HepG2 (cell line): Measurements from ENCODE around the gene RPL31. TPM values are rescaled to one million over a fixed set of nuclear protein-coding genes. Genes with fewer than 3 reads are reported as not detected.

ENCODE experiments used
- ATAC-seq: fragments of 200-7000 bp; cut with Tn5 transposase; 3 replicates; pipeline ENCODE4 v1.9.1; 2020; ENCODE audit warnings: mild to moderate bottlenecking, moderate library complexity
- BruUV-seq: library from RNA; stranded (reverse); fragments of 400-500 nt; replicated peaks from 2 replicates; lab custom pipeline; 2021; lab: Mats Ljungman, UMichigan
- CTCF ChIA-PET: fragments of 300-600 bp; formaldehyde crosslinking; extraction: SDS; loops from one replicate; lab custom pipeline; 2021; ENCODE audit warnings: low total read pairs, inconsistent platforms, low intra/inter-chr PET ratio; lab: Yijun Ruan, JAX
- POLR2A ChIA-PET: fragments of 350-600 bp; sonication (Branson Sonifier 250); formaldehyde crosslinking; loops from one replicate; lab custom pipeline; 2020; ENCODE audit warnings: antibody characterized with exemption, inconsistent platforms; lab: Yijun Ruan, JAX
- DNase-seq: peaks from one replicate; pipeline ENCODE4 v3.0.0-alpha.2; 2015; ENCODE audit warnings: low spot score
- FAIRE-seq: peaks from 3 replicates; lab custom pipeline; 2011; peaks lifted over from hg19 to GRCh38; lab: Jason Lieb, UNC
- H2AFZ ChIP-seq: one replicate; pipeline ENCODE4 v1.6.1; 2011; ENCODE audit warnings: low read length, inconsistent platforms
- H3K27ac ChIP-seq: fragments of 300-600 bp; 3 replicates; pipeline ENCODE4 v1.8.0; 2011; ENCODE audit warnings: mixed run types, mild to moderate bottlenecking, mixed read lengths, low read length, inconsistent platforms; ENCODE audit not compliant: insufficient read depth; ENCODE audit errors: extremely low read length
- H3K27me3 ChIP-seq, 2 experiments: fragments of 200-600 bp in 1 of 2; 2 replicates in 1 of 2; 3 replicates in 1 of 2; pipeline versions ENCODE4 v1.6.0 to v1.8.0; 2011; ENCODE audit warnings: low read length in 2 of 2, mild to moderate bottlenecking in 2 of 2, moderate library complexity in 2 of 2, inconsistent platforms in 1 of 2; ENCODE audit not compliant: insufficient read depth in 2 of 2, control insufficient read depth in 1 of 2
- H3K36me3 ChIP-seq, 2 experiments: fragments of 200-600 bp in 1 of 2; replicated peaks in 1 of 2; 2 replicates in 1 of 2; 3 replicates in 1 of 2; pipeline versions ENCODE4 v1.5.1 to v1.8.0; 2011; ENCODE audit warnings: low read length in 2 of 2, inconsistent platforms in 1 of 2; ENCODE audit not compliant: insufficient read depth in 2 of 2, control insufficient read depth in 1 of 2
- H3K4me1 ChIP-seq: 2 replicates; pipeline ENCODE4 v1.5.1; 2012; ENCODE audit warnings: low read length, inconsistent platforms; ENCODE audit not compliant: insufficient read depth
- H3K4me2 ChIP-seq: 2 replicates; pipeline ENCODE4 v1.6.0; 2011; ENCODE audit warnings: low read depth, low read length, inconsistent platforms
- H3K4me3 ChIP-seq, 3 experiments: fragments of 200-600 bp in 1 of 3; sonication (generic), shearing (Covaris generic) in 1 of 3; replicated peaks in 1 of 3; 2 replicates each; pipeline ENCODE4 v1.5.1; 2011 to 2016; ENCODE audit warnings: low read length in 3 of 3, inconsistent platforms in 2 of 3, low read depth in 2 of 3, mild to moderate bottlenecking in 2 of 3, control low read depth in 1 of 3, mixed read lengths in 1 of 3; ENCODE audit not compliant: insufficient read depth in 1 of 3
- H3K79me2 ChIP-seq: one replicate; pipeline ENCODE4 v1.6.1; 2011; ENCODE audit warnings: low read length, inconsistent platforms; ENCODE audit not compliant: insufficient read depth
- H3K9ac ChIP-seq: 2 replicates; pipeline ENCODE4 v1.6.0; 2011; ENCODE audit warnings: mild to moderate bottlenecking, low read depth, low read length, inconsistent platforms; ENCODE audit not compliant: insufficient read depth
- H3K9me3 ChIP-seq: 2 replicates; pipeline ENCODE4 v1.5.1; 2012; ENCODE audit warnings: mild to moderate bottlenecking, low read length
- H4K20me1 ChIP-seq: 2 replicates; pipeline ENCODE4 v1.6.0; 2011; ENCODE audit warnings: inconsistent platforms, mild to moderate bottlenecking, low read length, moderate library complexity; ENCODE audit not compliant: insufficient read depth
- BCL3 ChIP-seq: sonication (generic); formaldehyde crosslinking; IDR thresholded peaks from 2 replicates; pipeline ENCODE4 v1.5.1; 2020; ENCODE audit warnings: mild to moderate bottlenecking, missing genetic modification reagents, moderate library complexity
- GFI1 ChIP-seq: sonication (generic); formaldehyde crosslinking; IDR thresholded peaks from 2 replicates; pipeline ENCODE4 v1.5.0; 2020; ENCODE audit warnings: missing genetic modification reagents, mild to moderate bottlenecking, borderline replicate concordance
- HIC2 ChIP-seq: sonication (generic); formaldehyde crosslinking; IDR thresholded peaks from 2 replicates; pipeline ENCODE4 v1.9.0; 2022; ENCODE audit warnings: low read depth, missing genetic modification reagents
- HNRNPLL ChIP-seq: fragments of 200-400 bp; formaldehyde crosslinking; IDR thresholded peaks from 2 replicates; pipeline ENCODE4 v1.6.1; 2017; ENCODE audit warnings: mild to moderate bottlenecking, low read depth, low read length; ENCODE audit not compliant: poor library complexity, severe bottlenecking
- IRF1 ChIP-seq: sonication (generic); formaldehyde crosslinking; IDR thresholded peaks from 2 replicates; pipeline ENCODE4 v1.4.0; 2020; ENCODE audit warnings: low read depth, mild to moderate bottlenecking, missing genetic modification reagents
- KDM5A ChIP-seq: fragments of 200-600 bp; sonication (generic); IDR thresholded peaks from 2 replicates; pipeline ENCODE4 v1.7.0; 2018; ENCODE audit warnings: antibody characterized with exemption, mild to moderate bottlenecking, low read length, borderline replicate concordance
- MED13 ChIP-seq: sonication (generic); formaldehyde crosslinking; IDR thresholded peaks from 2 replicates; pipeline ENCODE4 v1.5.0; 2020; ENCODE audit warnings: missing genetic modification reagents
- MIXL1 ChIP-seq: IDR thresholded peaks from 2 replicates; pipeline ENCODE4 v1.6.1; 2016
- MLLT10 ChIP-seq: sonication (generic); formaldehyde crosslinking; IDR thresholded peaks from 2 replicates; pipeline ENCODE4 v1.4.0; 2020; ENCODE audit warnings: missing genetic modification reagents
- NFYC ChIP-seq: IDR thresholded peaks from 2 replicates; pipeline ENCODE4 v1.6.1; 2016; ENCODE audit warnings: missing genetic modification reagents, missing compliant biosample characterization
- SALL2 ChIP-seq: sonication (generic); formaldehyde crosslinking; IDR thresholded peaks from 2 replicates; pipeline ENCODE4 v1.8.1; 2023; ENCODE audit warnings: mild to moderate bottlenecking, missing genetic modification reagents, inconsistent platforms
- ZBTB2 ChIP-seq: sonication (generic); formaldehyde crosslinking; IDR thresholded peaks from 2 replicates; pipeline ENCODE4 v1.8.0; 2022; ENCODE audit warnings: low read depth, missing genetic modification reagents
- ZBTB26 ChIP-seq: IDR thresholded peaks from 2 replicates; pipeline ENCODE4 v1.6.1; 2016; ENCODE audit warnings: missing compliant biosample characterization, missing genetic modification reagents, borderline replicate concordance
- ZIK1 ChIP-seq: sonication (generic); formaldehyde crosslinking; IDR thresholded peaks from 2 replicates; pipeline ENCODE4 v1.5.0; 2020; ENCODE audit warnings: mild to moderate bottlenecking, low read depth, missing genetic modification reagents, borderline replicate concordance
- ZNF367 ChIP-seq: sonication (generic); formaldehyde crosslinking; IDR thresholded peaks from 2 replicates; pipeline ENCODE4 v1.4.0; 2020; ENCODE audit warnings: missing genetic modification reagents, borderline replicate concordance
- ZNF552 ChIP-seq: sonication (generic); formaldehyde crosslinking; IDR thresholded peaks from 2 replicates; pipeline ENCODE4 v1.9.0; 2022; ENCODE audit warnings: missing genetic modification reagents, mild to moderate bottlenecking, borderline replicate concordance
- ZNF713 ChIP-seq: sonication (generic); formaldehyde crosslinking; IDR thresholded peaks from 2 replicates; pipeline ENCODE4 v1.4.0; 2020; ENCODE audit warnings: mild to moderate bottlenecking, missing genetic modification reagents
- WGBS: methylation state at CpG from one replicate; pipeline ENCODE4 v1.1.6; 2017; ENCODE audit warnings: low lambda C conversion rate; 5-methylcytosine and 5-hydroxymethylcytosine counted together
- in situ Hi-C: cut with HindIII; loops from 2 replicates; pipeline ENCODE4 v1.10.0; 2017; ENCODE audit warnings: low pct_unique_long_range_greater_than_20kb; ENCODE audit not compliant: extremely low pct_ligation_motif_present
- intact Hi-C: fragments of 100-400 bp; cut with micrococcal nuclease; formaldehyde crosslinking; loops from one replicate; pipeline ENCODE4 v1.10.0; 2022; ENCODE audit not compliant: unreplicated experiment
- polyA plus RNA-seq, 8 experiments: library from polyadenylated mRNA; depleted of rRNA in 3 of 8; stranded (reverse) in 7 of 8; unstranded in 1 of 8; fragments of >200 nt; fragmentation: Illumina TruSeq in 4 of 8; extraction: Trizol in 4 of 8; gene quantifications; 2 replicates each; pipeline versions ENCODE4 v1.2.1 to v1.2.3, GENCODE V29; 2011 to 2016; ENCODE audit warnings: low read depth in 4 of 8, missing spikeins in 1 of 8, mixed read lengths in 1 of 8; ENCODE audit not compliant: insufficient read depth in 1 of 8
- total RNA-seq, 5 experiments: library from RNA; depleted of rRNA; stranded (reverse); fragments of >200 nt; fragmentation: Illumina TruSeq; extraction: Trizol; gene quantifications; 2 replicates each; pipeline ENCODE4 v1.2.3, GENCODE V29; 2016; ENCODE audit warnings: low read depth in 1 of 5

RPL31 gene
- total and polyA plus RNA-seq, 2 of the 13 experiments (the other 11 are each of a cell fraction or from before 2014, with no cell fraction given), result 3,331 to 3,582 TPM

- H3K79me2 ChIP-seq, result no peaks in the 10 kb centered on the region
- in situ Hi-C loops (no loop called here), intact Hi-C loops (no loop called here)
- POLR2A ChIA-PET, result no interaction called here
- H3K36me3 ChIP-seq, result peaks cover 5 to 37% of the 10 kb centered on the region in 2 experiments
- H3K4me1 ChIP-seq, result no peaks in the 10 kb centered on the region
- TF ChIP-seq SALL2 (CRISPR knock-in tag) (no peak), ZIK1 (no peak), ZNF713 (CRISPR knock-in tag) (no peak), HNRNPLL (no peak), MLLT10 (CRISPR knock-in tag) (no peak), ZNF552 (no peak), IRF1 (CRISPR knock-in tag) (no peak), HIC2 (no peak), ZBTB26 (CRISPR knock-in tag) (no peak), BCL3 (no peak), MIXL1 (CRISPR knock-in tag) (no peak), GFI1 (CRISPR knock-in tag) (no peak), NFYC (CRISPR knock-in tag) (no peak), ZNF367 (CRISPR knock-in tag) (no peak), MED13 (CRISPR knock-in tag) (no peak), ZBTB2 (CRISPR knock-in tag) (no peak), KDM5A (no peak)
- no peak for DNase-seq
- H4K20me1 ChIP-seq, result no peaks in the 10 kb centered on the region
- FAIRE-seq, result no peak
- BruUV-seq, result no TSS peak
- H3K4me3 ChIP-seq, result no peak overlapping the region
- no peak overlapping the region for H3K27ac ChIP-seq
- no peaks in the 10 kb centered on the region for H3K9me3 ChIP-seq
- ATAC-seq, result no peak
- no peak overlapping the region for H2AFZ ChIP-seq
- no peaks in the 10 kb centered on the region for H3K27me3 ChIP-seq
- H3K4me2 ChIP-seq, result no peak overlapping the region
- CTCF ChIA-PET, result no interaction called here
- no peak overlapping the region for H3K9ac ChIP-seq
- WGBS, result 96% methylated on average over 6 of the region's 6 CpGs
Measured at GRCh38 chr2:100954044-100954420, 48.1 kb upstream of the RPL31 start.
